Body of pancreas (tissue), 4 donors: Measurements from ENCODE around the gene HERC2. TPM values are rescaled to one million over a fixed set of nuclear protein-coding genes. Genes with fewer than 3 reads are reported as not detected.
A peak's percentile ranks its signal among the peaks of the same experiment; 100 is the strongest.

Source experiments
- ATAC-seq: fragments of 150-250 bp; one replicate; pipeline ENCODE4 v1.9.1; 2016
- DNase-seq, 4 donors: peaks; one replicate each; pipeline ENCODE4 v3.0.0-alpha.2; 2019
- H3K27ac ChIP-seq, 4 donors: fragments of 200-600 bp; sonication (generic); 1 replicate in 3 of 4; 2 replicates in 1 of 4; pipeline versions ENCODE4 v1.5.1 to v1.6.1; 2016 to 2019; ENCODE audit warnings: mild to moderate bottlenecking in 1 of 4, mixed read lengths in 1 of 4, moderate library complexity in 1 of 4
- H3K27me3 ChIP-seq, 2 donors: fragments of 200-600 bp; sonication (generic); one replicate each; pipeline ENCODE4 v1.6.0; 2016; ENCODE audit warnings: mild to moderate bottlenecking in 1 of 2
- H3K36me3 ChIP-seq, 2 donors: fragments of 200-600 bp; sonication (generic); replicated peaks in 1 of 2; 2 replicates each; pipeline ENCODE4 v1.5.1; 2016; ENCODE audit warnings: low read depth in 2 of 2; ENCODE audit not compliant: insufficient read depth in 1 of 2
- H3K4me1 ChIP-seq: fragments of 200-600 bp; sonication (generic); one replicate; pipeline ENCODE4 v1.6.0; 2016
- H3K4me3 ChIP-seq, 2 donors: fragments of 200-600 bp; sonication (generic); 1 replicate in 1 of 2; 2 replicates in 1 of 2; pipeline ENCODE4 v1.5.1; 2016 to 2019
- H3K9me3 ChIP-seq, 3 donors: fragments of 200-600 bp; sonication (generic); 1 replicate in 2 of 3; 2 replicates in 1 of 3; pipeline ENCODE4 v1.5.1; 2016
- CTCF ChIP-seq, 7 experiments: fragments of 450-650 bp in 4 of 7; fragments of 200-600 bp in 3 of 7; sonication (generic) in 3 of 7; IDR thresholded peaks; one replicate each; pipeline ENCODE4 v1.5.1; 2016 to 2019; ENCODE audit warnings: antibody characterized with exemption in 7 of 7
- POLR2A ChIP-seq, 3 donors: fragments of 450-650 bp; IDR thresholded peaks; one replicate each; pipeline ENCODE4 v1.6.1; 2016; ENCODE audit warnings: antibody characterized with exemption in 3 of 3, mild to moderate bottlenecking in 2 of 3
- WGBS, 2 donors: methylation state at CpG; one replicate each; pipeline ENCODE4 v1.1.5; 2017; 5-methylcytosine and 5-hydroxymethylcytosine counted together
- intact Hi-C: fragments of 100-400 bp; cut with DNase I; formaldehyde crosslinking; loops from one replicate; pipeline ENCODE4 v1.15.1; 2023
- total RNA-seq, 2 donors: library from RNA; depleted of rRNA; stranded (reverse); fragments of >200 nt; gene quantifications; one replicate each; pipeline ENCODE4 v1.1.0, GENCODE V29; 2016

HERC2 gene
- total RNA-seq, 2 donors from 2014 or later, result 36.3 to 76.5 TPM

GRCh38 chr15:28182731-28183130 is 139.2 kb downstream of the HERC2 start:
- ATAC-seq (peak; percentile 83), DNase-seq (peak; percentile 40 to 67 (median 58))
- WGBS, 2 donors, result 39 to 44% methylated on average over 8 of the region's 8 CpGs
- no peaks in the 10 kb centered on the region for H3K9me3 ChIP-seq
- TF ChIP-seq CTCF (IDR thresholded peaks at IDR 0.05) (no peak), POLR2A (IDR thresholded peaks at IDR 0.05) (no peak)
- H3K4me3 ChIP-seq, result no peak overlapping the region
- no peaks in the 10 kb centered on the region for H3K27me3 ChIP-seq
- peak overlapping the region in 2 of 4 donors; percentile 29 to 39 for H3K27ac ChIP-seq
- peaks cover 0 to 14% of the 10 kb centered on the region in 2 donors for H3K36me3 ChIP-seq
- intact Hi-C loops, result no loop called here
- H3K4me1 ChIP-seq, result peaks cover 16% of the 10 kb centered on the region

GRCh38 chr15:28182216-28182615 is 139.8 kb downstream of the HERC2 start:
- peaks cover 0 to 12% of the 10 kb centered on the region in 2 donors for H3K36me3 ChIP-seq
- no peak for TF ChIP-seq CTCF (IDR thresholded peaks at IDR 0.05)
- no peak for TF ChIP-seq POLR2A (IDR thresholded peaks at IDR 0.05)
- H3K4me1 ChIP-seq, result peaks cover 16% of the 10 kb centered on the region
- peak overlapping the region in 1 of 4 donors; percentile 29 for H3K27ac ChIP-seq
- H3K9me3 ChIP-seq, result no peaks in the 10 kb centered on the region
- no peaks in the 10 kb centered on the region for H3K27me3 ChIP-seq
- no peak overlapping the region for H3K4me3 ChIP-seq
- peak; percentile 51 for ATAC-seq
- intact Hi-C loops, result no loop called here
- peak in 3 of 4 donors; percentile 24 to 62 (median 32) for DNase-seq
- 42 to 52% methylated on average over 8 of the region's 8 CpGs for WGBS, 2 donors

- DNase-seq, result no peak
- peaks cover 16% of the 10 kb centered on the region for H3K4me1 ChIP-seq
- 84 to 85% methylated on average over 2 of the region's 2 CpGs for WGBS, 2 donors
- H3K27me3 ChIP-seq, result no peaks in the 10 kb centered on the region
- H3K36me3 ChIP-seq, result peaks cover 0 to 8% of the 10 kb centered on the region in 2 donors
- TF ChIP-seq POLR2A (IDR thresholded peaks at IDR 0.05) (no peak), CTCF (IDR thresholded peaks at IDR 0.05) (no peak)
- no peaks in the 10 kb centered on the region for H3K9me3 ChIP-seq
- no peak overlapping the region for H3K4me3 ChIP-seq
- no peak for ATAC-seq
- intact Hi-C loops, result no loop called here
- no peak overlapping the region for H3K27ac ChIP-seq
These were observed 140.6 kb downstream of the HERC2 start for GRCh38 chr15:28181366-28181765.

- 91 to 92% methylated on average over 4 of the region's 4 CpGs for WGBS, 2 donors
- ATAC-seq, result no peak
- intact Hi-C loops, result no loop called here
- Histone ChIP-seq H3K27ac (no peak overlapping the region), H3K36me3 (peaks cover 0 to 3% of the 10 kb centered on the region in 2 donors), H3K4me1 (peaks cover 16% of the 10 kb centered on the region), H3K4me3 (no peak overlapping the region), H3K9me3 (no peaks in the 10 kb centered on the region), H3K27me3 (no peaks in the 10 kb centered on the region)
- DNase-seq, result no peak
- no peak for TF ChIP-seq POLR2A (IDR thresholded peaks at IDR 0.05)
- no peak for TF ChIP-seq CTCF (IDR thresholded peaks at IDR 0.05)
These were observed 142.7 kb downstream of the HERC2 start for GRCh38 chr15:28179270-28179669.

GRCh38 chr15:28178727-28179126 is 143.3 kb downstream of the HERC2 start:
- 93 to 95% methylated on average over 10 of the region's 10 CpGs for WGBS, 2 donors
- Histone ChIP-seq H3K27me3 (no peaks in the 10 kb centered on the region), H3K9me3 (no peaks in the 10 kb centered on the region), H3K4me3 (no peak overlapping the region), H3K27ac (no peak overlapping the region), H3K36me3 (peaks cover 0 to 3% of the 10 kb centered on the region in 2 donors), H3K4me1 (peaks cover 16% of the 10 kb centered on the region)
- TF ChIP-seq POLR2A (IDR thresholded peaks at IDR 0.05) (no peak), CTCF (IDR thresholded peaks at IDR 0.05) (no peak)
- ATAC-seq (no peak), DNase-seq (no peak)
- intact Hi-C loops, result no loop called here
